ENCODE data around the gene IL1RAP. TPM values are rescaled to one million over a fixed set of nuclear protein-coding genes. Genes with fewer than 3 reads are reported as not detected.

Gene IL1RAP
- total RNA-seq, 4 donors from 2014 or later = 4.9 to 16.9 (median 10.8) TPM

- no peaks in the 10 kb centered on the region for H3K27me3 ChIP-seq
- H3K9me3 ChIP-seq = no peaks in the 10 kb centered on the region
- no peaks in the 10 kb centered on the region for H3K36me3 ChIP-seq
- DNase-seq = no peak
- TF ChIP-seq POLR2A (IDR thresholded peaks at IDR 0.05) = no peak
- TF ChIP-seq CTCF (IDR thresholded peaks at IDR 0.05) = no peak
- H3K4me1 ChIP-seq = no peaks in the 10 kb centered on the region
- WGBS, 2 donors = 20 to 22% methylated on average over 6 of the region's 6 CpGs
- intact Hi-C loops (cut with DNase I) = no loop called here
- no peak overlapping the region for H3K27ac ChIP-seq
- H3K4me3 ChIP-seq (replicated peaks in 1 of 3) = no peak overlapping the region
Measured at GRCh38 chr3:190485830-190486532, 27.9 kb upstream of the IL1RAP start.

GRCh38 chr3:190486533-190486864 is 27.4 kb upstream of the IL1RAP start:
- TF ChIP-seq POLR2A (IDR thresholded peaks at IDR 0.05) = no peak
- no peak for TF ChIP-seq CTCF (IDR thresholded peaks at IDR 0.05)
- intact Hi-C loops (cut with DNase I) = no loop called here
- no peaks in the 10 kb centered on the region for H3K9me3 ChIP-seq
- H3K36me3 ChIP-seq = no peaks in the 10 kb centered on the region
- 16 to 24% methylated on average over 1 of the region's 1 CpG for WGBS, 2 donors
- no peaks in the 10 kb centered on the region for H3K4me1 ChIP-seq
- H3K27ac ChIP-seq = no peak overlapping the region
- DNase-seq = no peak
- H3K27me3 ChIP-seq = no peaks in the 10 kb centered on the region
- H3K4me3 ChIP-seq (replicated peaks in 1 of 3) = no peak overlapping the region

- H3K4me1 ChIP-seq = no peaks in the 10 kb centered on the region
- no peak for DNase-seq
- WGBS, 2 donors = 84 to 85% methylated on average over 4 of the region's 4 CpGs
- no peaks in the 10 kb centered on the region for H3K9me3 ChIP-seq
- H3K27me3 ChIP-seq = no peaks in the 10 kb centered on the region
- H3K4me3 ChIP-seq (replicated peaks in 1 of 3) = no peak overlapping the region
- TF ChIP-seq POLR2A (IDR thresholded peaks at IDR 0.05) (no peak), CTCF (IDR thresholded peaks at IDR 0.05) (no peak)
- H3K36me3 ChIP-seq = no peaks in the 10 kb centered on the region
- no peak overlapping the region for H3K27ac ChIP-seq
- intact Hi-C loops (cut with DNase I) = no loop called here
Measured at GRCh38 chr3:190486908-190487607, 26.8 kb upstream of the IL1RAP start.

GRCh38 chr3:190491533-190492054 is 22.3 kb upstream of the IL1RAP start:
- no peaks in the 10 kb centered on the region for H3K36me3 ChIP-seq
- no peaks in the 10 kb centered on the region for H3K4me1 ChIP-seq
- H3K27me3 ChIP-seq = no peaks in the 10 kb centered on the region
- H3K4me3 ChIP-seq (replicated peaks in 1 of 3) = no peak overlapping the region
- 76 to 81% methylated on average over 4 of the region's 4 CpGs for WGBS, 2 donors
- H3K27ac ChIP-seq = no peak overlapping the region
- intact Hi-C loops (cut with DNase I) = no loop called here
- no peaks in the 10 kb centered on the region for H3K9me3 ChIP-seq
- no peak for TF ChIP-seq POLR2A (IDR thresholded peaks at IDR 0.05)
- no peak for TF ChIP-seq CTCF (IDR thresholded peaks at IDR 0.05)
- no peak for DNase-seq

- Histone ChIP-seq H3K9me3 (no peaks in the 10 kb centered on the region), H3K4me3 (replicated peaks in 1 of 3) (no peak overlapping the region), H3K27me3 (no peaks in the 10 kb centered on the region), H3K4me1 (no peaks in the 10 kb centered on the region), H3K36me3 (no peaks in the 10 kb centered on the region), H3K27ac (no peak overlapping the region)
- no peak for DNase-seq
- TF ChIP-seq CTCF (IDR thresholded peaks at IDR 0.05) = no peak
- no peak for TF ChIP-seq POLR2A (IDR thresholded peaks at IDR 0.05)
- intact Hi-C loops (cut with DNase I) = no loop called here
Measured at GRCh38 chr3:190492129-190492528, 21.8 kb upstream of the IL1RAP start.

Data from thyroid gland (tissue), 4 donors.